Ectodermal cell (in vitro differentiated cells): ENCODE data around the gene HHIPL2.
"Not testable (repeated sequence)": the region's sequence is repeated elsewhere in the genome, so short reads cannot be mapped to it uniquely, and the experiment has no call there.

ENCODE experiments used
- H3K27ac ChIP-seq: 2 replicates; pipeline ENCODE4 v1.7.0; 2013; ENCODE audit warnings: mild to moderate bottlenecking, low read depth, low read length; ENCODE audit not compliant: insufficient read depth, poor library complexity, severe bottlenecking
- H3K27me3 ChIP-seq: 2 replicates; pipeline ENCODE4 v1.7.0; 2013; ENCODE audit warnings: mild to moderate bottlenecking, low read length; ENCODE audit not compliant: insufficient read depth, control insufficient read depth, poor library complexity, severe bottlenecking
- H3K36me3 ChIP-seq: one replicate; pipeline ENCODE4 v1.7.0; 2013; ENCODE audit warnings: low read length; ENCODE audit not compliant: control insufficient read depth, insufficient read depth
- H3K4me1 ChIP-seq: one replicate; pipeline ENCODE4 v1.7.0; 2013; ENCODE audit warnings: low read length; ENCODE audit not compliant: control insufficient read depth, insufficient read depth
- H3K4me3 ChIP-seq: 2 replicates; pipeline ENCODE4 v1.7.0; 2013; ENCODE audit warnings: low read depth, low read length, control low read depth; ENCODE audit not compliant: insufficient read depth
- H3K9me3 ChIP-seq: 2 replicates; pipeline ENCODE4 v1.7.0; 2013; ENCODE audit warnings: mild to moderate bottlenecking, low read length, moderate library complexity; ENCODE audit not compliant: control insufficient read depth
- WGBS, 2 experiments: methylation state at CpG; one replicate each; pipeline ENCODE4 v1.1.7; 2013; ENCODE audit warnings: missing lambda C conversion rate in 2 of 2; 5-methylcytosine and 5-hydroxymethylcytosine counted together

HHIPL2 gene

GRCh38 chr1:222521299-222522104 lies 26.4 kb downstream of the HHIPL2 start:
- Histone ChIP-seq H3K9me3 (no peaks in the 10 kb centered on the region), H3K27me3 (no peaks in the 10 kb centered on the region), H3K4me1 (no peaks in the 10 kb centered on the region), H3K36me3 (no peaks in the 10 kb centered on the region), H3K4me3 (no peak overlapping the region), H3K27ac (no peak overlapping the region)
- WGBS, 2 experiments: 92% methylated on average over 5 to 7 of the region's 7 CpGs

- not testable (repeated sequence) for H3K4me1 ChIP-seq, H3K27me3 ChIP-seq, H3K36me3 ChIP-seq, H3K9me3 ChIP-seq, H3K27ac ChIP-seq, H3K4me3 ChIP-seq
- 87 to 97% methylated on average over 2 to 3 of the region's 5 CpGs for WGBS, 2 experiments
Measured at GRCh38 chr1:222489496-222489895, 58.4 kb downstream of the HHIPL2 start.

- H3K27ac ChIP-seq, H3K9me3 ChIP-seq, H3K36me3 ChIP-seq, H3K27me3 ChIP-seq, H3K4me1 ChIP-seq, H3K4me3 ChIP-seq: not testable (repeated sequence)
- WGBS, 2 experiments: 100% methylated on average over 5 of the region's 27 CpGs; no CpG with 5 or more reads in 1 of the 2 experiments
Measured at GRCh38 chr1:222487774-222488173, 60.1 kb downstream of the HHIPL2 start.

- H3K27ac ChIP-seq, H3K4me3 ChIP-seq, H3K36me3 ChIP-seq, H3K4me1 ChIP-seq, H3K9me3 ChIP-seq, H3K27me3 ChIP-seq: not testable (repeated sequence)
- WGBS, 2 experiments: 80 to 83% methylated on average over 2 to 3 of the region's 4 CpGs
Measured at GRCh38 chr1:222484005-222484404, 63.9 kb downstream of the HHIPL2 start.

GRCh38 chr1:222479567-222479966 lies 68.3 kb downstream of the HHIPL2 start:
- not testable (repeated sequence) for H3K36me3 ChIP-seq, H3K9me3 ChIP-seq, H3K27ac ChIP-seq, H3K4me3 ChIP-seq, H3K4me1 ChIP-seq, H3K27me3 ChIP-seq
- 92% methylated on average over 2 of the region's 7 CpGs; no CpG with 5 or more reads in 1 of the 2 experiments for WGBS, 2 experiments

GRCh38 chr1:222476436-222476835 lies 71.5 kb downstream of the HHIPL2 start:
- not testable (repeated sequence) for H3K4me3 ChIP-seq, H3K27me3 ChIP-seq, H3K27ac ChIP-seq, H3K36me3 ChIP-seq, H3K9me3 ChIP-seq, H3K4me1 ChIP-seq
- WGBS, 2 experiments: 94 to 95% methylated on average over 5 of the region's 5 CpGs

GRCh38 chr1:222473717-222474116 lies 74.2 kb downstream of the HHIPL2 start:
- H3K36me3 ChIP-seq, H3K4me3 ChIP-seq, H3K27ac ChIP-seq, H3K4me1 ChIP-seq, H3K27me3 ChIP-seq, H3K9me3 ChIP-seq: not testable (repeated sequence)
- 95% methylated on average over 17 of the region's 17 CpGs for WGBS, 2 experiments

GRCh38 chr1:222472776-222473540 lies 74.9 kb downstream of the HHIPL2 start:
- H3K9me3 ChIP-seq, H3K4me3 ChIP-seq, H3K36me3 ChIP-seq, H3K4me1 ChIP-seq, H3K27me3 ChIP-seq, H3K27ac ChIP-seq: not testable (repeated sequence)
- 94 to 95% methylated on average over 32 of the region's 33 CpGs for WGBS, 2 experiments
